Stimulated activated CD4-positive, alpha-beta T cell treated with anti-CD3 and anti-CD28 coated beads, Interleukin-1b, Interleukin-23, amount 100 ng/mL, for 48 hours (primary cell): ENCODE measurements around the gene KLC3.
"Not testable (repeated sequence)": the region's sequence is repeated elsewhere in the genome, so short reads cannot be mapped to it uniquely, and the experiment has no call there.

Experiments used
- DNase-seq: peaks from one replicate; pipeline ENCODE4 v3.0.0-alpha.2; 2020

The KLC3 gene

GRCh38 chr19:45320997-45321775, 19.4 kb upstream of the KLC3 start:
- DNase-seq: no peak

- no peak for DNase-seq
Observed at GRCh38 chr19:45321848-45322247, 18.7 kb upstream of the KLC3 start.

GRCh38 chr19:45322311-45322710, 18.2 kb upstream of the KLC3 start:
- no peak for DNase-seq

GRCh38 chr19:45322744-45323281, 17.7 kb upstream of the KLC3 start, which contains the start of gene CKM:
TSS of gene CKM (minus strand) at chr19:45322875. CDS start at chr19:45319713, 3,162 bp downstream.
- no peak for DNase-seq

- no peak for DNase-seq
Observed at GRCh38 chr19:45323671-45324081, 16.9 kb upstream of the KLC3 start.

GRCh38 chr19:45324349-45324907, 16.1 kb upstream of the KLC3 start:
- DNase-seq: no peak

GRCh38 chr19:45327404-45328143, 13.0 kb upstream of the KLC3 start:
- no peak for DNase-seq

GRCh38 chr19:45331411-45331810, 9.1 kb upstream of the KLC3 start:
- no peak for DNase-seq

- no peak for DNase-seq
Observed at GRCh38 chr19:45333609-45334303, 6.8 kb upstream of the KLC3 start.

GRCh38 chr19:45334881-45335280, 5.7 kb upstream of the KLC3 start:
- not testable (repeated sequence) for DNase-seq

- DNase-seq: no peak
Observed at GRCh38 chr19:45336696-45337251, 3.8 kb upstream of the KLC3 start.

GRCh38 chr19:45339629-45340028, 921 bp upstream of the KLC3 start:
- DNase-seq: no peak

- no peak for DNase-seq
Observed at GRCh38 chr19:45340899-45341453, 426 bp downstream of the KLC3 start.

GRCh38 chr19:45342911-45343310, 2.4 kb downstream of the KLC3 start:
- DNase-seq: no peak

- no peak for DNase-seq
Observed at GRCh38 chr19:45344621-45345505, 4.3 kb downstream of the KLC3 start.

- no peak for DNase-seq
Observed at GRCh38 chr19:45345506-45345860, 4.9 kb downstream of the KLC3 start.

- DNase-seq: no peak
Observed at GRCh38 chr19:45346449-45346848, 5.9 kb downstream of the KLC3 start.

- no peak for DNase-seq
Observed at GRCh38 chr19:45347570-45348366, 7.2 kb downstream of the KLC3 start.

- DNase-seq: no peak
Observed at GRCh38 chr19:45348367-45349125, 8.0 kb downstream of the KLC3 start.

- DNase-seq: no peak
Observed at GRCh38 chr19:45349126-45349415, 8.5 kb downstream of the KLC3 start.
